ENCODE results near the gene RTN4R. TPM values are rescaled to one million over a fixed set of nuclear protein-coding genes. Genes with fewer than 3 reads are reported as not detected.
A peak's percentile ranks its signal among the peaks of the same experiment; 100 is the strongest.
"Not testable (repeated sequence)": the region's sequence is repeated elsewhere in the genome, so short reads cannot be mapped to it uniquely, and the experiment has no call there.

Gene RTN4R
- total RNA-seq, 4 donors from 2014 or later: 9.1 to 15.7 (median 12.9) TPM

- intact Hi-C loops (cut with DNase I; ENCODE audit: low total_unique reads): no loop called here
- TF ChIP-seq CTCF (IDR thresholded peaks at IDR 0.05) (no peak), POLR2A (IDR thresholded peaks at IDR 0.05) (no peak)
- WGBS, 2 donors: 1 to 4% methylated on average over 18 to 54 of the region's 101 CpGs
- no peak for DNase-seq (ENCODE audit: low spot score in 2 of 2)
- peak overlapping the region; percentile 24 for H3K4me3 ChIP-seq (ENCODE audit: low read depth, poor library complexity, severe bottlenecking)
These were observed 458 bp downstream of the RTN4R start for GRCh38 chr22:20267441-20268278.

- intact Hi-C loops (cut with DNase I; ENCODE audit: low total_unique reads); DNase-seq (ENCODE audit: low spot score in 2 of 2); H3K4me3 ChIP-seq (ENCODE audit: low read depth, poor library complexity, severe bottlenecking): not testable (repeated sequence)
- 28 to 36% methylated on average over 18 to 21 of the region's 33 CpGs for WGBS, 2 donors
These were observed 1.3 kb downstream of the RTN4R start for GRCh38 chr22:20266667-20267440.

- 92 to 100% methylated on average over 6 to 10 of the region's 15 CpGs for WGBS, 2 donors
- H3K4me3 ChIP-seq (ENCODE audit: low read depth, poor library complexity, severe bottlenecking); DNase-seq (ENCODE audit: low spot score in 2 of 2); intact Hi-C loops (cut with DNase I; ENCODE audit: low total_unique reads): not testable (repeated sequence)
These were observed 2.1 kb downstream of the RTN4R start for GRCh38 chr22:20265772-20266666.

DNA sequence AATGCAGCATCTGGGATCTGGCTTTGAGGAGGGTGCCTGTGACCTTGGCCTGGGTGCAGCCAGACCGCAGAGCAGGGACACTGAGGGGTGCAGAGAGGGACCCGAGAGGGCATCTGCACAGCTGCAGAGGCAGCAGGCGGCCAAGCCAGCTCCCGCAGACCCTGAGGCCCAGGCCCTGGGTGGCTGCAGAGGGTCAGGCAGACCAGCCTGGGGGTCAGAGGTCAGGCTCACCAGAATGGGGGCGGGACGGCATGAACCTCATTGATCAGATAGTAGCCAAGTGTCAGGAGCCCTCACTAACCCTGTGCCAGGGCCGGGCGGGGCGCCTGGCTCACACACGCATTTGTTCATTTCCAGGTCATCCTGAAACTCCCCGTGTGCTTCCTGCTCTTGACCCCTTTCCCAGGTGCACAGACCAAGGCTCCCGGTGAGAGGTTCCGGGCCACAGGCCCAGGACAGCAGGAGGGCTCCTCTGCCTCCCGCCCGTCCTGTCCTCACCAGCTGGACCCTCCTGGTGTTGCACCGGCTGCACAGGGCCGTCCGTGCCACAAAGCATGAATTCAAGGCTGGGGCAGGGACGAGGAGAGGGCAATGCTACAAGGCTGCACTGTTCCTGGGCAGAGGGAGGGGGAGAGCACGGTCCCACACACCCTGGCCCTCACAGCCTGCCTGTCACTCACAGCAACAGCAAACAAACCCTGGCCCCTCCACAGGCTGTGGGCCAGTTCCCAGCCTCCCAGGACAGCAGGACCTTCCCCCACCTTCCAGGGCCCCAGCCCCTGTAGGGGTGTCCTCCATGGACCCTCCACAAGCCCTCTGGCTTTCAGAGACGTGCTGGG is 3.3 kb downstream of the RTN4R start:
- no peak overlapping the region for H3K4me3 ChIP-seq (ENCODE audit: low read depth, poor library complexity, severe bottlenecking)
- TF ChIP-seq CTCF (IDR thresholded peaks at IDR 0.05): no peak
- TF ChIP-seq POLR2A (IDR thresholded peaks at IDR 0.05): no peak
- 82% methylated on average over 19 to 20 of the region's 21 CpGs for WGBS, 2 donors
- DNase-seq (ENCODE audit: low spot score in 2 of 2): no peak
- intact Hi-C loops (cut with DNase I; ENCODE audit: low total_unique reads): no loop called here

GRCh38 chr22:20263404-20264281 is 4.5 kb downstream of the RTN4R start:
- H3K4me3 ChIP-seq (ENCODE audit: low read depth, poor library complexity, severe bottlenecking); DNase-seq (ENCODE audit: low spot score in 2 of 2); intact Hi-C loops (cut with DNase I; ENCODE audit: low total_unique reads): not testable (repeated sequence)
- 91 to 98% methylated on average over 14 of the region's 17 CpGs for WGBS, 2 donors

DNA sequence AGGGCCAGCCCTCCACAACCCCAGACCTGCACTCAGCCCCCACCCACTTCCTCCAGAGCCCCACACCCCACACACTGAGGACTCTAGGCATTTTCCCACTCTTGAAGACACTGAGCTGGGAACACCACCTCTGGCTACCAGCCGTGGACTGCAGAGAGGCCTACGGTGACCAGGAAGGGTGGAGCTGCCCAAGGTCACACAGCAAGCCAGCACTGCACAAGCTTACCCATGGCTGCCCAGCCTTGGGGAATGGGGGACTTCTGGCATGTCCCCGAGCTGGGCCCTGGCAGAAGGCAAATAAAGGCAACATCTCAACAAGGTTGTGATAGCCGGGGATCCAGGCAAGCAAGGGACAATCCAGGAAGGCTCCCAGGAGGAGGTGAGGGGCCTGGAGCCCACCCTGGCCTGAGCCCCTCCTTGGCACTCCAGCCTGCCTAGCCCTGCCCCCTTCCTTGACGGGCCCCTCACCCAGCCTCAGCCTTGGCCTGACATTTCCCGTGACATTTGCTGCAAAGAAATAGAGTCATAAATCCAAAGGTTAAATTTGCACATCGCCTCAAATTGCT is 5.5 kb downstream of the RTN4R start:
- 75 to 81% methylated on average over 7 of the region's 7 CpGs for WGBS, 2 donors
- intact Hi-C loops (cut with DNase I; ENCODE audit: low total_unique reads): no loop called here
- TF ChIP-seq POLR2A (IDR thresholded peaks at IDR 0.05) (no peak), CTCF (IDR thresholded peaks at IDR 0.05) (no peak)
- H3K4me3 ChIP-seq (ENCODE audit: low read depth, poor library complexity, severe bottlenecking): no peak overlapping the region
- no peak for DNase-seq (ENCODE audit: low spot score in 2 of 2)

All from lower leg skin (tissue), 4 donors.